ENCODE data around the gene PTRHD1.

PTRHD1 gene

DNA sequence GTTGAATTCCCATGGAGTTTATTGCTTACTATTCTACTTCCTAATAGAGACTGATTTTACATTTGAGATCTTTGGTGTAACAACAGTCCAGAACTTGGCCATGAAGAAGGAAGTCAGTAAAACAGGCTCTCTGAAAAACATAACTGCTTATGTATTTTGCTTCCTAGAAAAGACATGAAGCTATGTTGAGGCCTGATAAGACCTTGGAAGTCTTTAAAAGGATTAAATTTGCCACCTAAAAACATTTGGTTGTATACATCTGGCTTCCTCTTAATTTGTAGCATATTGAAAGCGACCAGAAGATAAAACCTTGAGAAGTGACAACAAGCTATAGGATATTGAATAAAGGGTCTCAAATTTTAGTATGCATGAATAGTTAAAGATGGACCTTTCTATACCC lies 36.4 kb downstream of the PTRHD1 start:
- no peak for DNase-seq (ENCODE audit: low read depth)

DNA sequence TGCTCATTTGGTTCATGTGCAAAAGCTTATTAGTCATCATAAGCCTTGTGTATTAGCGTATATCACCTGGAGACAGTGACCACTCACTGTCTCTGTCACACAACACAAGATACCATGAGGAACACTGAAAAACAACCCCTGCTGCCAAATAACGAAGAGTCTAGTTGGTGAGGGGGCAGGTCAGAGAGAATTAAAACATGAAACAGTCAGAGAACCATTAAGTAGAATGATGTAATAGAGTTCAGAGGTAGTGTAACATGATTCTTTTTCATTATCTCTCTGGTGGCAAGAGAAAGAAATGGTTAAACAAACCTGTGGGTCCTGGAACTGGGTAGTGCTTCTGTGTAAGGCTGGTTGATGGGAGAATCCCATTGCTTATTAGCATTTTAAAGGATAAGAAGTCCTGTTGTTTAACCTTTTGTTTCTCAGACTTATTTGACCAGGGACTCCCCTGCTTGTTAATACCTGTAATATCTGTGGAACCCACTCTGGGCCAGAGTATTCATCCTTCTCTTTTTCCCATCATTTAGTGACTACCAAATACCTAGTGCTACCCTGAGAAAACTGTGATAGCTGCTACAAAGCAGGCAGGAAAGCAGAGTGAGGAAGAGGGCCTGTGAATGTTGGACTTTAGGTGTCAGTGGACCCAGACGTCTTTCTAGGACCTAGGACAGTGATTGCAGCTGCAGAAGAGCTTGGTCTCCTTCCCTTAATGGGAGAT lies 38.0 kb downstream of the PTRHD1 start:
- no peak for DNase-seq (ENCODE audit: low read depth)

GRCh38 chr2:24749069-24749691 lies 44.0 kb downstream of the PTRHD1 start:
- no peak for DNase-seq (ENCODE audit: low read depth)

DNA sequence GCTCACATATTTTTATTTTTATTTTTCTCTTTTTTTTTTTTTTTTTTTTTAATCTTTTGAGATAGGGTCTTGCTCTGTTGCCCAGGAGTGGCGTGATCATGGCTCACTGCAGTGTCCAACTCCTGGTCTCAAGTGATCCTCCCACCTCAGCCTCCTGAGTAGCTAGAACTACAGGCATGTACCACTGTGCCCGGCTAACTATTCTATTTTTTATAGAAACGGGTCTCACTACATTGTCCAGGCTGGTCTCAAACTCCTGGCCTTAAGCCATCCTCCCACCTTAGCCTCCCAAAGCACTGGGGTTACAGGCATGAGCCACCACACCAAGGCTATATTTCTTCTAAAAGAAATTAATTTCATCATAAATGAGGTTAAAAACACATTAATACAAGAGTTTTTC lies 45.9 kb downstream of the PTRHD1 start:
- DNase-seq (ENCODE audit: low read depth) = no peak

DNA sequence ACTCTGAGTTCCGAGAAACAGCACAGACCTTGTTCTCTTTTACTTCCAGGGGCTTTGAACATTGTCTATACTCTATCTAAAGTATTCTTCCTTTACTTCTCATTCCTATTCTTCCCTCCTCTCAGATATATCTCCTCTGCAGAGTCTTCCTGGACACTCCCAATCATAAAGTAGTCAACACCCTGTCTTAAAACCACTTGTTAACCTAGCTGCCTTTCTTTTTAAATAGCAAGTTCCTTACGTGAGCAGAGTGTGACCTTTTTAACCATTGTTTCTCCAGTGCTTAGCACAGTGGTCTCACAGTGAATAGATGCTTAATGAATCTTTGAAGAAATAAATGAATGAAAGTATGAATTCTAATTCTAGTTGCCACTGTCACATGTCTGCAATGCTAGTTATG lies 47.4 kb downstream of the PTRHD1 start:
- DNase-seq (ENCODE audit: low read depth) = no peak

DNA sequence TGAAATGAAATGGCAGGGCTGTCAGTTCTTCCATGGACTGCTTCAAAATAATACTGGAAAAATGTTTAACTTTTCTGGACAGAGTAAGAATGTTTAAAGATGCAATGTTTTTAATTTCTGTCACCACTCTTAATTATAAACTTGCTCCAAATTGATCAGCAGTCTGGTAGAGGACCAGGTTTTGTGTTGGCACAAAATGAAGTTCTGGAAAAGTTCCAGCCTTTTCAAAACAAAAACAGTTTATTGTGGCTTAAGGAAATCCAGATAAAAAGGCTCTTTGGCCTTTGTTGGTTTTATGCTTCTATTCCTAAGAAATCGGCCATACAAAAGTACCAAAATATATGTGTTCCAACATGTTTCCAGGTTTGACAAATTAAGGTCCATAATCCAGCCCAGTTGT lies 48.8 kb downstream of the PTRHD1 start:
- no peak for DNase-seq (ENCODE audit: low read depth)

- DNase-seq (ENCODE audit: low read depth) = no peak
Measured at GRCh38 chr2:24743924-24744323, 49.3 kb downstream of the PTRHD1 start.

GRCh38 chr2:24742730-24743129 lies 50.5 kb downstream of the PTRHD1 start:
- no peak for DNase-seq (ENCODE audit: low read depth)

- DNase-seq (ENCODE audit: low read depth) = no peak
Measured at GRCh38 chr2:24740142-24740541, 53.0 kb downstream of the PTRHD1 start.

All from HS-27A (cell line).